Smooth muscle cell of the pulmonary artery (primary cell): Measurements from ENCODE around the gene DHCR24. TPM values are rescaled to one million over a fixed set of nuclear protein-coding genes. Genes with fewer than 3 reads are reported as not detected.

Experiments used
- total RNA-seq: library from RNA; depleted of rRNA; stranded (reverse); fragments of >200 nt; gene quantifications from 2 replicates; pipeline ENCODE4 v1.2.3, GENCODE V29; 2014

DHCR24 gene, protein sequence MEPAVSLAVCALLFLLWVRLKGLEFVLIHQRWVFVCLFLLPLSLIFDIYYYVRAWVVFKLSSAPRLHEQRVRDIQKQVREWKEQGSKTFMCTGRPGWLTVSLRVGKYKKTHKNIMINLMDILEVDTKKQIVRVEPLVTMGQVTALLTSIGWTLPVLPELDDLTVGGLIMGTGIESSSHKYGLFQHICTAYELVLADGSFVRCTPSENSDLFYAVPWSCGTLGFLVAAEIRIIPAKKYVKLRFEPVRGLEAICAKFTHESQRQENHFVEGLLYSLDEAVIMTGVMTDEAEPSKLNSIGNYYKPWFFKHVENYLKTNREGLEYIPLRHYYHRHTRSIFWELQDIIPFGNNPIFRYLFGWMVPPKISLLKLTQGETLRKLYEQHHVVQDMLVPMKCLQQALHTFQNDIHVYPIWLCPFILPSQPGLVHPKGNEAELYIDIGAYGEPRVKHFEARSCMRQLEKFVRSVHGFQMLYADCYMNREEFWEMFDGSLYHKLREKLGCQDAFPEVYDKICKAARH
- 61.4 and 65.6 TPM in 2 replicates for total RNA-seq

DNA sequence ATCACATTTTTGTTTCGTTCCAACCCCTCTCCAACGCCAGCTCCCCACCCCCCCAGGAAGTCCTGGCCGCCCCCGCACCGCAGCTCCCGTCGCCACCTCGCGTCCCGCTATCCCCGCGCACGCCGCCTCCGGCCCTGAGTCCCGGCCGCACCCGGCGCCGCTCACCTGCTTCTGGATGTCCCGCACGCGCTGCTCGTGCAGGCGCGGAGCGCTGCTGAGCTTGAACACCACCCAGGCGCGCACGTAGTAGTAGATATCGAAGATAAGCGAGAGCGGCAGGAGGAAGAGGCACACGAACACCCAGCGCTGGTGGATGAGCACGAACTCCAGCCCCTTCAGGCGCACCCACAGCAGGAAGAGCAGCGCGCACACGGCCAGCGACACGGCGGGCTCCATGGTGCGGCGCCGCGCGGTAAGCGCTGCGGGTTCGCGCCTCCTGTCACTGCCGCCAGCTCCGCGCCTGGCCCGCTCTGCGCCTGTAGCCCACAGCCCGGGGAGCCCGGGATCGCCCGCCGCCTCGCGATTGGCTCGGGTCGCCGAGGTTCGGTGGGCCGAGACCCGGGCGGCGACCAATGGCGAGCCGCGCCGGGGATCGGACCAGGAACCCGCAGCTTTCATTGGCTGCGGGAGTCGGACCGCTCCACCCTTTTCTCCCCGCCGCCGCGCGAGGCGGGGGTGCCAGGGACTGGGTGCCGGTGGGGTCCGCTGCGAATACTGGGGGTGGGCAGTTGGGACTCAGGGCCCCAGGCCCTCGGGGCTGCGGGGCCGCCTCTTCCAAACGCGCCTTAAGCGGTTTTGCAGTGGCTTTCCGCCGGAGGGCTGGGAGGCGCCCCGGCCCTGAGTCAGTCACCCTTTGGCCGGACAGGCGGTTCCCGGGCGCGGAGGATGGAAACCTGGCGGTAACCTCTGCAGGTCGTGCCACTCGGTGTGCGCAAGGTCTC lies at the start of gene DHCR24:
Gene DHCR24 (minus strand): TSS at position 472 of the 941 bp plus-strand sequence. CDS start 76 bp downstream, at position 396.

DNA sequence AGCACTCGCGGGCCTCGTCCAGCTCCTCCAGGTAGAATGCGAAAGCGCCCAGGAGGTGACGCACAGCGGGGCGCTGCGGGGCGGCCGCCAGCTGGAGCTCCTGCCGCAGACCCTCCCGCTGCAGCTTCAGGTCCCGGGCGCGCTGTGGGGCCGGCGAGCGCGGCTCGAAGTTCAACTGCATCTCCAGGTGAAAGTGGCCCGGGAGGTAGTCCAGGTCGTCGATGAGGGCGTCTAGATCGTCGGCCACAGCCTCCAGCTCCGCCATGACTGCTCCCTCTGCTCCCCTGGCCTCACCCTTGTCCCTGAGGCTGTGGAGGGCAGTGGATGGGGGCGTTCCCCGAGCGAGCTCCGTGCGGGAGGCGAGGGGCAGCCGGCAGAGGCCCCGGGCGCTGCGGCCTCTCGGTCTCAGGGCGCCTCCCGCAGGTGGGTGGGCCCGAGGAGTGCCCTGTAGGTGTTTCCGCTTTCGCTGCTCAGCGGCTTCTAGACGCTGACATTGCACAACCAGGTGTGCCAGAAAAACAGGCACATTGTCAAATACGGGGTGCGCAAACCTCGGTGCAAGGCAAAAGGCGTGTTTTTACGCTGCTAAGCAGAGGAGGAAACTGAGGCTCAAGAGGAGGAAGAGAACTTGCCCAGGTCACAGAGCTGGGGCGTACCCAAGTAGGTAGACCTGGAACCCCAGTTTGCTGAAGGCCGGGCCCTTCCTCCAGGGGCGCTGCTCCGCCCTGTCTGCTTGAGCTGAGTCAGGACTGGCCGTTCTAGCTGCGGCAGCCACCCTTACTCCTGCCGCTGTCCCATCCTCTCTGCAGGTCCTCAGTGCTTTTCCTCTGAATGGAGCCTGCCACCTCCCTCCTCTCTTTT lies 85.9 kb downstream of the DHCR24 start, which contains the start of gene TTC22:
Gene TTC22 (minus strand): TSS at position 425 of the 861 bp plus-strand sequence. CDS start 160 bp downstream, at position 265.

Other genes with a start within 250 kb of the DHCR24 start
- 0.39 and 0.73 TPM in 2 replicates for gene MROH7, start 245.4 kb downstream of the DHCR24 start, total RNA-seq
- 14.6 and 17.9 TPM in 2 replicates for gene TTC4, start 171.3 kb downstream of the DHCR24 start, total RNA-seq
- 4.0 and 5.8 TPM in 2 replicates for gene PARS2, start 122.7 kb downstream of the DHCR24 start, total RNA-seq
- not detected in 2 replicates for gene TTC22, start 85.9 kb downstream of the DHCR24 start, total RNA-seq
- not detected in 2 replicates for gene TMEM61, start 93.4 kb upstream of the DHCR24 start, total RNA-seq
- gene BSND, start 111.7 kb upstream of the DHCR24 start, total RNA-seq = not detected in 2 replicates
- gene PCSK9, start 152.4 kb upstream of the DHCR24 start, total RNA-seq = 0.85 and 2.5 TPM in 2 replicates